Fibroblast of skin of abdomen (primary cell): ENCODE results near the gene NR1H2.
A peak's percentile ranks its signal among the peaks of the same experiment; 100 is the strongest.

Source experiments
- DNase-seq: peaks from one replicate; pipeline ENCODE4 v3.0.0-alpha.2; 2013

NR1H2 gene

DNA sequence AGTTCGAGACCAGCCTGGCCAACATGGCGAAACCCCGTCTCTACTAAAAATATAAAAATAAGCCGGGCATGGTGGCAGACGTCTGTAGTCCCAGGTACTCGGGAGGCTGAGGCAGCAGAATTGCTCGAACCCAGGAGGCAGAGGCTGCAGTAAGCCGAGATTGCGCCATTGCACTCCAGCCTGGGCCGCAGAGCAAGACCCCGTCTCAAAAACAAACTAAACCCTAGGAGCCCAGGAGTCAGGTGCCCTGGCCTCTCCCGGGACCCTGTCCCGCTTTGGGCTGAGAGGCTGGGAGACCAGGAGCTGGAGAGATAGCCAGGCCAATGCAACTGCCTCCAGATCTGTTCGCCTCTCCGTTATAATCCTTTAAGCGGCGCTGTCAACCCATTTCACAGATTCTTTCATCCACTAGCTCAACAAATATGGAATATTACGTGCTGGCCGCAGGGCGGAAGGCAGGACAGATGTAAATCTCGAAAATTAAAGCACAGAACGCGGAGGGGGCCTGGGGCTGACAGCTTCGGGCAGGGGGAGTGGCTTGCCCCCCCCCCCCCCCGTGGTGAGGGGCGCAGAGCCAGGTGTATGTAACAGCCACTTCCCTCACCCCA, 51.2 kb downstream of the NR1H2 start:
- no peak for DNase-seq

DNA sequence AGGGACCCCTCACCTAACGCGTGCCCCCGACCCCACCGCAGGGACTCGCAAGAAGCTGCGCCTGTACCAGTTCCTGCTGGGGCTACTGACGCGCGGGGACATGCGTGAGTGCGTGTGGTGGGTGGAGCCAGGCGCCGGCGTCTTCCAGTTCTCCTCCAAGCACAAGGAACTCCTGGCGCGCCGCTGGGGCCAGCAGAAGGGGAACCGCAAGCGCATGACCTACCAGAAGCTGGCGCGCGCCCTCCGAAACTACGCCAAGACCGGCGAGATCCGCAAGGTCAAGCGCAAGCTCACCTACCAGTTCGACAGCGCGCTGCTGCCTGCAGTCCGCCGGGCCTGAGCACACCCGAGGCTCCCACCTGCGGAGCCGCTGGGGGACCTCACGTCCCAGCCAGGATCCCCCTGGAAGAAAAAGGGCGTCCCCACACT, 51.8 kb downstream of the NR1H2 start:
- DNase-seq, result peak; percentile 54

DNA sequence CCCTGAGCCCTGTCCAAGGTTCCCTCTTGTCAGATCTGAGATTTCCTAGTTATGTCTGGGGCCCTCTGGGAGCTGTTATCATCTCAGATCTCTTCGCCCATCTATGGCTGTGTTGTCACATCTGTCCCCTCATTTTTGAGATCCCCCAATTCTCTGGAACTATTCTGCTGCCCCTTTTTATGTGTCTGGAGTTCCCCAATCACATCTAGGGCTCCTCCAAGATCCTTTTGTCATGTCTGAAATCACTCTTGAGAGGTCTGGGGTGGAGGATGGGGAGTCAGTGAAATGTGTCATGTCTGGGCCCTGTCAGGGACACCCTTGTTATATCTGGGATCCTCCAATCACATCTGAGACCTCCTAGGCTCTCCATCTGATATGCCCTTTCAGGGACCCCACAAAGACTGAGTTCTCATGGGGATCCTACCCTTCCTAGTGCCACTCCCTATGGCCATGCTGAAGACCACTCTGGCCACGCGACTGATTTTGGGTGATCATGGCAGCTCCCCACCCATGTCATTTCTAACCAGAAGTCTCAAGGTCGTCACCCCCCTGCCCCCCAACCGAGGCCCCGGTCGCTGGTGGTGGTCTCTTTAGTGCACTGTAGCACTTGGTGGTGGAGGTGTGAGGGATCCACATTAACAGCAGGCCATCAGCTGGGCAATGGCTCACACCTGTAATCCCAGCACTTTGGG, 52.7 kb downstream of the NR1H2 start:
- no peak for DNase-seq

DNA sequence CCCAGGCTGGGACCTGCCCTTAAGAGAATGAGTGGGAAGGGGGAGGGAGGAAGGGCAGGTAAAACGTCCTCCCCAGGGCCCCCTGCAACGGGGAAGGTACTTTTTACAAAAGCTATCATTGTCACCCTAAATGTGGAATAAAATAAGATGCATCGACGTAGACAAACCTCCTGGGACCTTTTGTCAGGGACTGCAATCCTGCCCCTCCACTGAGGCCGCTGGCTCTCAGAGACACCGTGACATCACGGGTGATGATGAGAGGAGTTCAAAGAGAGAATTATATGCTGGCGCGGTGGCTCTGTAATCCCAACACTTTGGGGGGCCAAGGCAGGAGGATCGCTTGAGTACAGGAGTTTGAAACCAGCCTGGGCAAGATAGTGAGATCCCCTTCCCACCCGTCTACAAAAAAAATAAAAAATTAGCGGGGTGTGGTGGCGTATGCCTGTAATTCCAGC, 54.7 kb downstream of the NR1H2 start:
- no peak for DNase-seq

DNA sequence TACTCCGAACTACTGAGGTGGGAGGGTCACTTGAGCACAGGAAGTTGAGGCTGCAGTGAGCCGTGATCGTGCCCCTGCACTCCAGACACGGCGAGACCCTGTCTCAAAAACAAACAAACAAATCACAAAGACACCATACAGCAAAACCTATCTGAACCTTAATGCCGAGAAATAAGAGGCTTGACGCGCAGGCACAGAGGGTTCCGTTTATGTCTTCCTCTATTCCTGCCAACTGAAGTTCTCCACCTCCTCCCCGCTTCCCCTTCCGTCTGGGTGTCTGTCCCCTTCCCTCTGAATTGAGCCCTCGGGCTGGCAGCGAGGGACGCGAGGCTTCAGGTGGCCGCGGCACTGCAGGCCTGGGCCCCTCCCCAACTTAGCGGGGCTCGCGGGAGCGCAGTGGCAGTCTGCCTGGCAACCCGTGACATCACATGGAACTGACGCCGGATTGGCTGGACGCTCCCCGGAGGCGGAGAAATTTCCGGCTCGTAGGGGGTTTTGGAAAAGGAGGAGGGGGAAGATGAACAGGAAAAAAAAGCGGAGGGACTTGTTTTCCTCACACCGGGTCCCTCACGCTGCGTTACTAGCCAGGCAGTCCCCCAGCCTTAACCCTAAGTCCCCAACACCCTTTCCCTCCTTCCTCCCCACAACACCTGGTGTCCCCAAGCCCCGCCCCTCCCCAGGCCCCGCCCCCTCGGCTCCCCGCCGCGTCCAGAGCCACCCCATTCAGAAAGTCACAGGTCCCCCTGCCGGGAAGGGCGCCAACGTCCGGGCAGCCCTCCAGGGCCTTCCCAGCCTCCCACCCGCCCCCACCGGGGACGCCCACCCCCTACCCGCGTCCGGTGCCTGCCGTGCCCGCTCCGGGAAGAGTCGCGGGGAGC, 55.3 kb downstream of the NR1H2 start:
- peak; percentile 61 for DNase-seq

DNA sequence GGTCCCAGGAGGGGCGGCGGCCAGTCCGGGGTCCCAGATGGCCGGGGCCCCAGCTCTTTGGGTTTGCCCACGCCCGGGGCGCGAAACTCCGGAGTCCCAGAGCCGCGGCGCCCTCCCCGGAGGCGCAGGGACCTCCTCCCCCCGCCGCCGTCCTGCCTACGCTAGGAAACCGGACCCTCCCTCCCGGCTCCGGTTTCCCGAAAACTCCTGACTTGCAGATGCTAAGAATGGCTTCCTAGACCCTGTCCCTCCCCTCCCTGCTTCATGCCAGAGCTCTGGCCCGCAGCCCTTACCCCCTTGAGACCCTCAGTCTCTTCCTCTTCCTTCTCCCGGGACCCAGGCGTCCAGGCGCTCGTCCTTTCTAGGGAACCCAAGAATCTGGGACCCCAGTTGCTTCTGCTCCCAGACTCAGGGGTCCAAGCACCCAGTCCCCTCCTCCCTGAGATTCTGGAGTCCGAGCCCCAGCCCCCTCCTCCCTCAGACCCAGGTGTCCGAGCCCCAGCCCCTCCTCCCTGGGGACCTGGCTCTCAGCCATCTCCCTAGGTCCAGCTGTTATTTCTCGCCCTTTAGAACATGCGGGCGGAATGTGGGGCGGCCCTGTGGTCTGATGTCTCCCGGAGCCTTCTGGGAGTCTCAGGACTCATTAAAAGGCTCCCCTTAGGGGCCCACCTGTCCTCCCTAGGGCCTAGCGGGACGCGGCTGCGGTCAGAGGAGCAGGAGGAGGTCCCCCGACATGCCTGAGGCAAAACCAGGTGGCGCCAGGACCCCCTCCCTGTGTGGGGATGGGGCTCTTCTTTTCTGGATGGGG, 56.2 kb downstream of the NR1H2 start, which contains the start of gene MYBPC2:
Gene MYBPC2, plus strand, starts transcription at position 672 of the 808 bp plus-strand sequence. Its CDS starts 62 bp downstream, at position 734.
- no peak for DNase-seq
